GM13977 (cell line): ENCODE data around the gene TMEM120B.

Experiments used
- DNase-seq: peaks from one replicate; pipeline ENCODE4 v3.0.0; 2012; ENCODE audit warnings: low spot score
- in situ Hi-C: fragments of 300-500 bp; cut with MboI; formaldehyde crosslinking; loops from one replicate; pipeline ENCODE4 v1.12.0; 2022; ENCODE audit warnings: low sequenced_read_pairs, low pct_unique_long_range_greater_than_20kb, mixed read lengths, inconsistent platforms; ENCODE audit not compliant: unreplicated experiment
- TF ChIP-seq, protein P1 (sequence below): IDR thresholded peaks from 2 replicates; pipeline ENCODE4 v1.5.1; 2012; ENCODE audit warnings: mild to moderate bottlenecking, control low read depth; ENCODE audit not compliant: insufficient read depth; ENCODE audit errors: extremely low read depth, missing control alignments

The TMEM120B gene

GRCh38 chr12:121764808-121765207 is 52.3 kb downstream of the TMEM120B start:
- in situ Hi-C loops: loop anchor here (5.0 kb wide), 1 partner anchor 63 kb away; no protein-coding TSS in a partner anchor
- DNase-seq: no peak
- TF ChIP-seq, protein P1, sequence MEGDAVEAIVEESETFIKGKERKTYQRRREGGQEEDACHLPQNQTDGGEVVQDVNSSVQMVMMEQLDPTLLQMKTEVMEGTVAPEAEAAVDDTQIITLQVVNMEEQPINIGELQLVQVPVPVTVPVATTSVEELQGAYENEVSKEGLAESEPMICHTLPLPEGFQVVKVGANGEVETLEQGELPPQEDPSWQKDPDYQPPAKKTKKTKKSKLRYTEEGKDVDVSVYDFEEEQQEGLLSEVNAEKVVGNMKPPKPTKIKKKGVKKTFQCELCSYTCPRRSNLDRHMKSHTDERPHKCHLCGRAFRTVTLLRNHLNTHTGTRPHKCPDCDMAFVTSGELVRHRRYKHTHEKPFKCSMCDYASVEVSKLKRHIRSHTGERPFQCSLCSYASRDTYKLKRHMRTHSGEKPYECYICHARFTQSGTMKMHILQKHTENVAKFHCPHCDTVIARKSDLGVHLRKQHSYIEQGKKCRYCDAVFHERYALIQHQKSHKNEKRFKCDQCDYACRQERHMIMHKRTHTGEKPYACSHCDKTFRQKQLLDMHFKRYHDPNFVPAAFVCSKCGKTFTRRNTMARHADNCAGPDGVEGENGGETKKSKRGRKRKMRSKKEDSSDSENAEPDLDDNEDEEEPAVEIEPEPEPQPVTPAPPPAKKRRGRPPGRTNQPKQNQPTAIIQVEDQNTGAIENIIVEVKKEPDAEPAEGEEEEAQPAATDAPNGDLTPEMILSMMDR: no peak

GRCh38 chr12:121765573-121765972 is 53.0 kb downstream of the TMEM120B start:
- in situ Hi-C loops: loop anchor here (5.0 kb wide), 1 partner anchor 63 kb away; no protein-coding TSS in a partner anchor
- no peak for DNase-seq
- TF ChIP-seq, protein P1: no peak

DNA sequence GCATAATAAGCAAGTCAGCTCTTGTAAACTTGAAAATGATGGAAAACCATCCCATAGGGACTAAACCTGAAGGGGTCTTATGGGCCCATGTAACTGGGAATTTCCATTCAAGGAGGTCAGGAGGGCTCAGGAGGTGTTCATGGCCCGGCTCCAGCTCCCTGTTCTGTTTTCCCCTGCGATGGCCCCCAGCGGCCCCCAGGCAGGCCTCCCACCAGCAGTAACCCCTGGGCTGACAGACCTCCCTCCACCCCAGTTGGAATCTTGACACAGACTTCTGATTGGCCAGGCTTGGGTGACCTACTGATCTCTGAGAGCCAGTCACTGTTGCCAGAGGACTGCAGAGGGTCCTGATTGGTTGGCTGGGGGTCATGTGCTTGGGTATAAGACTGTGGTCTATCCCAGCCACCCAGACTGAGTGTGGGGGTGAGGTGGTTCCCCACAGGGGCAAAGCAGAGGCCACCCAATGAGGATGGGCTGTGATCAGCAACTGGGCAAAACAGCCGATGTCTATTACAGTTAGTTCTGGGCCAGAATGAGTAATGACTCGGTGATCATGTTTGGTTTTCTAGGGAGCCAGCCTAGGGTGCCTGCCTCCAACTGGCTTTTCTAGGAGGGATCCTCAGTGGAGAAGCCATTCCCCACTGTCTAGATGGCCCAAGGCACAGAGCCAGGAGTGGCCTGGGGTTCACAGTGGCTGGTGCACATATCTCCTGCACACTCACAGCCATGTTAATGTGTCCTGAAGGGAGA is 53.9 kb downstream of the TMEM120B start:
- DNase-seq: peak; percentile 52
- TF ChIP-seq, protein P1: no peak
- in situ Hi-C loops: loop anchor here (5.0 kb wide), 1 partner anchor 64 kb away; no protein-coding TSS in a partner anchor

DNA sequence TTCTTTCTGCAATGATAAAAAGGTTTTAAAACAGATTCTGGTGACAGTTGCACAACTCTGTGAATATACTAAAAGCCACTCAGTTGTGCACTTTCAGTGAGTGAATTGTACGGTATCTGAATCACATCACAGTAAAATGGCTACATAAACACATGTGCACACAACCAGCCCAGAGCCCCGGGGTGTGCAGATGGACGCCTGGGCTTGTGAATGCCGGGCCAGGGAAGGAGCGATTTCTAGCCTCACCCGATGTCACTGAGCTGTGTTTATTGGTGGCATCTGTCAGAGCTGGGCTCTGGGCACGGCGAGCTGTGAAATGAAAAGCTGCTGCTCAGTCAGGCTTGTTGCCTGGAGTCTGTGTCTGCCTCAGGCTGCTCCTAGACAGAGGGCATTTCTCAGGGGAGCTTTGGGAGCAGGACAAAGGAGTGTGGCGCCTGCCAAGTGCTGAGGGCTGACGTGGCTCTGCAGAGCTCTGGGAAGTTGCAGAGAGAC is 55.0 kb downstream of the TMEM120B start:
- DNase-seq: no peak
- TF ChIP-seq, protein P1: no peak
- in situ Hi-C loops: loop anchor here (5.0 kb wide), 1 partner anchor 65 kb away; no protein-coding TSS in a partner anchor

GRCh38 chr12:121769297-121769830 is 56.8 kb downstream of the TMEM120B start:
- DNase-seq: no peak
- TF ChIP-seq, protein P1: no peak
- in situ Hi-C loops: loop anchor here (5.0 kb wide), 1 partner anchor 67 kb away; no protein-coding TSS in a partner anchor

DNA sequence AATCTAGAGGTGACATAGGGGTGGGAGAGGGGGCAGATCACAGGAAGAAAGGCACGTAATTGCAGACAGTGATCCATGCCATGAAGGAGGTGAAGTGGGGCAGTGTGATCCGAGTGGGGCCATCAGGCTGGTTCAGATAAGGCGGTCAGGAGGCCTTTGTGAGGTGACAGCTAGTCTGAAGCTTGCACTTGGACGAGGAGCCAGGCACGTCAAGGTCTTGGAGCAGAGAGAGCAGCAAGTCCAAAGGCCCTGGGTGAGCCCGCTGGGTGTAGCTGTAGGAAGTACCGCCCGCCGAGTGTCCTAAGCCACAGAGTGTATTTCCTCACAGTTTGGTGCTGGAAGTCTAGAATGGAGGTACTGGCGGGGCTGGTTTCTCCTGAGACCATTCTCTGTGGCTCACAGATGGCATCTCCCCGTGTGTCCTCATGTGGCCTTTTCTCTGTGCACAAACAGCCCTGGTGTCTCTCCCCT is 57.3 kb downstream of the TMEM120B start:
- in situ Hi-C loops: loop anchor here (5.0 kb wide), 1 partner anchor 68 kb away; no protein-coding TSS in a partner anchor
- TF ChIP-seq, protein P1: no peak
- no peak for DNase-seq
